NCI-H2107 (cell line): Measurements from ENCODE around the gene CFB.

Experiments
- DNase-seq: peaks from one replicate; lab custom pipeline; 2025; lab: John Stamatoyannopoulos, UW

Gene CFB

DNA sequence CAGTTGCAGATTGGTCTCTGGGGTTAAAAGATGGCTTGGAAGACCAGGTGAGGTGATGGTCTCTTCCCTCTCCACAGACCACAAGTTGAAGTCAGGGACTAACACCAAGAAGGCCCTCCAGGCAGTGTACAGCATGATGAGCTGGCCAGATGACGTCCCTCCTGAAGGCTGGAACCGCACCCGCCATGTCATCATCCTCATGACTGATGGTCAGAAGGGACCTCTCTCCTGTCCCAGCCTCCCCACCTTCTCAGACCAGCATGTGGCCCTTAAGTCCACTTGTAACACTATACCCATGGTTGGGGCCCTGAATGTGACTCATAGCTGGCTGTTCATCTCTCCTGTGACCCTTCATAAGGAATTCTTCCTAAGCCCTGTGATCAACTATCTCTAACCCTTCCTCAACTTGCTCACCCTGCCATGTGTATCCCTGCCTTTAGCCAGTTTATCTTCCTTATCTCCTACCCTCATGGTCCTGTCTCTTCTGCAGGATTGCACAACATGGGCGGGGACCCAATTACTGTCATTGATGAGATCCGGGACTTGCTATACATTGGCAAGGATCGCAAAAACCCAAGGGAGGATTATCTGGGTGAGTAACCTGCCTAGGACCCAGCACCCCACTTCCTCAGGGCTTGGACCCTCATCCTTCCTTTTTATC is 3.0 kb downstream of the CFB start:
- DNase-seq: no peak

DNA sequence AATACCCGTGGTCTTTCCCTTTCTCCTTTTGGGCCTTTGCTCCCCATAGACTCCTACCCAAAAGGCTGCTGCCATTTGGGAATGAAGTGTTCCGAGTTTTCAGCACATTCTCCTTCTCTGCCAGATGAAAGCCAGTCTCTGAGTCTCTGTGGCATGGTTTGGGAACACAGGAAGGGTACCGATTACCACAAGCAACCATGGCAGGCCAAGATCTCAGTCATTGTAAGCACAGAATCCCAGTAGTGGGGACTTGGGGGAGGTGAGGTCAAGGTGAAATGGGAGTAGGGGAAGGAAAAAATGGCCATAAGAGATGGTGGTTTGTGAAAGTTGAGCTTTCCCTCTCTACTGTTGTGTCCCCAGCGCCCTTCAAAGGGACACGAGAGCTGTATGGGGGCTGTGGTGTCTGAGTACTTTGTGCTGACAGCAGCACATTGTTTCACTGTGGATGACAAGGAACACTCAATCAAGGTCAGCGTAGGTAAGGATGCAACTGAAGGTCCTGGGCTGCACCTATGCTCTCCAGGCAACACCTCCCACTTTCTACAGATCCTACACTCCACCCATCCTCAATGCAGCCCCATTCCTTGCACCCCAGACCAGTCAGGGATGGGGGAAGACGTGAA is 4.1 kb downstream of the CFB start:
- no peak for DNase-seq

DNA sequence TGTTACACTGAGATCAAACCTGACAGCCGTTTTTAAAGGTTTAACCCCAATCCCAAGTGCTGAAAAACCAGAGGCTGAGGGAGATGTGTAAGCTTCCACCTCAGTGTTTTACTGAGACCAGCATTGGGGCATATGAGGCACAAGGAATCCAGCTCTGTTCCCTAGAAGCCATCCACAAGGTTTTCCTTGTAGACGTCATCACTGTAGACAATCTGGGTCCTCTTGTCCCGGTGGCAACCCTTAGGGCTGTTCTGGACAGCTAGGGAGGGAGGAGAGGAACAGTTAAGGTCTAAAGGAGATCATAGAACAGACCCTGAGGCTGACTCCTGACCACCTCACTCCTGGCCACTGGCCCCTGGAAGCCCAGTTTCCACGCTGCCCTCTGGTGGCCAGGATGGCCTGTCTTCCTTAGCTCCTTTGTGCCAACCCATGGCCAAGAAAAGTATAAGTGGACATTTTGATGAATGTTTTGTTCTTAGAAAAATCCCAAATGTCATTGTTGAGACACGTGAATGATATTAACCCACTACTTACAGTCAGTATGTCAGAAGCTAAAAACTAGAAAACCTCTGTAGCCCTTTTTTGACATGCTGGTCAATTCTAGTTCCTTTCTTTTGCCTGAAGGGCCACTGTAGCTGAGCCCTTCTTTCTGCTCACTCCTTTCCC is 6.4 kb downstream of the CFB start:
- DNase-seq: no peak

GRCh38 chr6:31952890-31953289 is 7.0 kb downstream of the CFB start:
- DNase-seq: no peak

DNA sequence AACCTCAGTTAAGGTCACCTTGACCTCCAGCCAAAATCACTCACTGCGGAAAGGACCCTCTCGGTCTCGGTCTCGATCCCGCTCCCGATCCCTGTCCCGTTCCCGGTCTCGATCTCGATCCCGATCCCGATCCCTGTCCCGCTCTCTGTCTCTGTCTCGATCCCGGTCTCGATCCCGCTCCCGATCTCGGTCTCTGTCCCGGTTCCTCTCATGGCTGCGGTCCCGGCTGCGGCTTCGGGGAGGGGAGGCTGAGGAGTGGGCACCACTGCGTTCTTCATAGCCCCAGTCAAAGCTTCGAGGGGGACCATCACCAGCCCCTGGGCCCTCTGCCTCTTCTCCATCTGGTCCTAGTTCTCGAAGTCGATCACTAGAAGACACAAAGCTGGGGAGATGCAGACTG is 8.6 kb downstream of the CFB start:
- DNase-seq: no peak

DNA sequence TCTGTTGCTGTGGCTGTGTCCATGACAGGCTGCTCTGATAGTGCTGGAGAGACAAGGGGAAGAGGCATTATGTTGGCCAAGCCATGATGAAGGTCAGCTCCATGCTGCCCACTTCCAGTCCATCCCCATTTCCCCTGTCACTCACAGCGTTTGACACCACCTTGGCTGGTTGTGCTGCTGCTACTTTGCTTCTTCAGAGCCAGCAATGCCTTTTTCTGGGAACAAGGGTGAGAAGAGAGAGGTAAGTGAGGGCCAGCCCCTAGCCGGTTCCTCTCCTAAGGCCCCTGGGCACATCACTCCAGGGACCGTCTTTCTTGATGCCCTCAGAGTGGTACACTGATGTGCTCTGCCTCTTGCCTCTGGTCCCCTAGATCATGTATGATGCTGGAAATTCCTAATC is 10.9 kb downstream of the CFB start:
- no peak for DNase-seq

DNA sequence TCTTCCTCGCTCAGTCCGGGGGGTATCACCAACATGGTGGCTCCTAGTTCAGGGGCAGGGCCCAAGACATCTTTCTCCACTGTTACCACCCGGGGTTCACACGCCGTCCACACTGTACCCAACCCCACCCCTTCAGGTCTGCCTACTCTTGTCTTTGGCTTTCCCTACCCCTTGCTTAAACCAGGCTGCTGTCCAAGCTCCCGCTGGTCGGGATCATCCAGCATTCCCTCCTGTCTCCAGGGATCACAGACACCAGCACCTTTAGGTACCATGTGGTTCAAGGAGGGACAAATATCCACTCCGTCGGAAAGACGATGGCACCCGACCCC is 12.5 kb downstream of the CFB start:
- DNase-seq: no peak

DNA sequence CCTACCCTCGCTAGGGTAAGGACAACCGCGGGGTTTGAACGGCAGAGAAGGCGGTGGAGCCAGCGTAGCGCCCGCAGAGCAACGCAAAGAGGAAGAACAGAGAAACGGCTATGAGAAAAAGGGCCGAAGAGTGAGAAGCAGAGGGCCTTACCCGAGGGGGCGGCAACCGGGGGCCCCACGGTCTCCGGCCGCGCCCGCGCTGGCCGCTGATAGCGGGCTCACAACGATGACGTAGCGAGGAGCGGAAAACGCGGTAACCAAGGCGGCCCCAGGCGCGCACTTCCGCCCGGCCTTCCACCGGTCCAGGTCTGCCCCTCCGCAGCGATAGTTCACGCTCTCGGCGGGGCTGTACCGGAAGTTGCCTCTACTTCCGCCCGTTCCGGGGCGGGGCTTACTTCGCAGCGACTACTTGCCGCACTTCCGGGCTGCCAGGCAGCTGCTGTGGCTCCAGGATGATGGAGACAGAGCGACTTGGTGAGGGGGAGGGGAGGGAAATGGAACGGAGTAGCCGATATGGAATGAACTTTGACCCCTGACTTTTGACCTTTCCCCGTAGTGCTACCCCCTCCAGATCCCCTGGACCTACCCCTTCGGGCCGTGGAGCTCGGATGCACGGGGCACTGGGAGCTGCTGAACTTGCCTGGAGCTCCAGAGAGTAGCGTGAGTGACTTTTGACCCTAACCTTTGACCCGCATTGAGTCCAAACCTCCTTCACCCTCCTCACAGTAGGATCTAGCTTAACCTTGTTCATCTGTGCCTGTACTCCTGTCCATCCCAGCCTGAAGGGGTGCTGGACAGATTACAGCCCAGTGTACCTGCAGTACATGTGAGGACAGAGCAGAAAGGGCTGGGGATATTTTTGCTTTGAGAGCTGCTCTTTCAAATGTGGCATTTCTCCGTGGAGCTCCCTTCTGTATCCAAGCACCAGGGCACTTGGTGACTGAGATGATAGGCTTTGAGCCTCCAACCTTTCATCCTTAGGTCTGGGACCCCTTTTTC is 13.1 kb downstream of the CFB start, which contains the start of the genes NELFE and SKIC2:
NELFE (minus strand) TSS at position 231 of the 999 bp plus-strand sequence. CDS start 525 bp downstream, outside the sequence.
SKIC2 (plus strand) TSS at position 435 of the 999 bp plus-strand sequence; CDS start at position 453, 18 bp downstream.
- peak; percentile 73 for DNase-seq

- no peak for DNase-seq
Observed at GRCh38 chr6:31961616-31962015, 15.7 kb downstream of the CFB start.

GRCh38 chr6:31963921-31964320 is 18.0 kb downstream of the CFB start:
- DNase-seq: no peak

DNA sequence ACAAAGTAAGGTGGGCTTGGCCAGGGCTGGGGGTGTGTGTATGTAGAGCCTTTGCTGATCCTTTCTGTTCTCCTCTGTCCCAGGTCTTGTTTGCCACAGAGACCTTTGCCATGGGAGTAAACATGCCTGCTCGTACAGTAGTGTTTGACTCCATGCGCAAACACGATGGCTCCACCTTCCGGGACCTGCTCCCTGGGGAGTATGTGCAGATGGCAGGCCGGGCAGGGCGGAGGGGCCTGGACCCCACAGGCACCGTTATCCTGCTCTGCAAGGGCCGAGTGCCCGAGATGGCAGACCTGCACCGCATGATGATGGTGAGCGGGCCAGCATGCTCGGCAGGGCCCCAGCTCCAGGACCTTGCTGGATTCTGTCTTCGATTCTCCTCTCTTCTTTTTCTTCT is 19.8 kb downstream of the CFB start:
- no peak for DNase-seq

GRCh38 chr6:31966506-31966905 is 20.6 kb downstream of the CFB start:
- no peak for DNase-seq

GRCh38 chr6:31966997-31967925 is 21.4 kb downstream of the CFB start:
- DNase-seq: no peak

GRCh38 chr6:31967926-31968320 is 22.0 kb downstream of the CFB start:
- no peak for DNase-seq

- DNase-seq: no peak
Observed at GRCh38 chr6:31968326-31968725, 22.4 kb downstream of the CFB start.

GRCh38 chr6:31968791-31969711 is 23.2 kb downstream of the CFB start:
- no peak for DNase-seq

GRCh38 chr6:31969712-31970603 is 24.1 kb downstream of the CFB start:
- DNase-seq: no peak

GRCh38 chr6:31970604-31971271 is 24.8 kb downstream of the CFB start:
- DNase-seq: peak; percentile 41
